Left forelimb (tissue), 1 donor: ENCODE results near the gene SPTBN5.
A peak's percentile ranks its signal among the peaks of the same experiment; 100 is the strongest.

ENCODE experiments used
- DNase-seq: peaks from one replicate; pipeline ENCODE4 v3.0.0-alpha.2; 2018; ENCODE audit warnings: low spot score

Gene SPTBN5

GRCh38 chr15:41926185-41927056, 32.6 kb upstream of the SPTBN5 start:
- DNase-seq = no peak

- DNase-seq = no peak
Observed at GRCh38 chr15:41925086-41925608, 31.3 kb upstream of the SPTBN5 start.

GRCh38 chr15:41923401-41923997, 29.6 kb upstream of the SPTBN5 start:
- DNase-seq = no peak

GRCh38 chr15:41922353-41922752, 28.5 kb upstream of the SPTBN5 start:
- no peak for DNase-seq

GRCh38 chr15:41921639-41922038, 27.8 kb upstream of the SPTBN5 start:
- no peak for DNase-seq

GRCh38 chr15:41921167-41921566, 27.3 kb upstream of the SPTBN5 start:
- DNase-seq = no peak

- DNase-seq = no peak
Observed at GRCh38 chr15:41919954-41920538, 26.2 kb upstream of the SPTBN5 start.

GRCh38 chr15:41919201-41919820, 25.5 kb upstream of the SPTBN5 start:
- DNase-seq = no peak

- no peak for DNase-seq
Observed at GRCh38 chr15:41918506-41919126, 24.8 kb upstream of the SPTBN5 start.

- no peak for DNase-seq
Observed at GRCh38 chr15:41917767-41918430, 24.0 kb upstream of the SPTBN5 start.

GRCh38 chr15:41915255-41915994, 21.6 kb upstream of the SPTBN5 start:
- no peak for DNase-seq

- DNase-seq = no peak
Observed at GRCh38 chr15:41914411-41914810, 20.6 kb upstream of the SPTBN5 start.

- DNase-seq = no peak
Observed at GRCh38 chr15:41913256-41913655, 19.4 kb upstream of the SPTBN5 start.

- no peak for DNase-seq
Observed at GRCh38 chr15:41911691-41912345, 18.0 kb upstream of the SPTBN5 start.

- no peak for DNase-seq
Observed at GRCh38 chr15:41908736-41909461, 15.0 kb upstream of the SPTBN5 start.

- DNase-seq = no peak
Observed at GRCh38 chr15:41907141-41907540, 13.3 kb upstream of the SPTBN5 start.

GRCh38 chr15:41906608-41907007, 12.8 kb upstream of the SPTBN5 start:
- no peak for DNase-seq

- DNase-seq = no peak
Observed at GRCh38 chr15:41905036-41905793, 11.4 kb upstream of the SPTBN5 start.

GRCh38 chr15:41904541-41905005, 10.7 kb upstream of the SPTBN5 start:
- peak; percentile 68 for DNase-seq
